GM19240 (cell line): ENCODE measurements around the gene EXD2.
"Not testable (repeated sequence)": the region's sequence is repeated elsewhere in the genome, so short reads cannot be mapped to it uniquely, and the experiment has no call there.

Experiments used
- DNase-seq: peaks from one replicate; pipeline ENCODE4 v3.0.0; 2011; ENCODE audit warnings: low spot score; ENCODE audit not compliant: insufficient read length

Gene EXD2

GRCh38 chr14:69277356-69277755, 86.1 kb downstream of the EXD2 start:
- DNase-seq: not testable (repeated sequence)

GRCh38 chr14:69280746-69281291, 89.5 kb downstream of the EXD2 start:
- no peak for DNase-seq

- no peak for DNase-seq
Measured at GRCh38 chr14:69281450-69282169, 90.3 kb downstream of the EXD2 start.

DNA sequence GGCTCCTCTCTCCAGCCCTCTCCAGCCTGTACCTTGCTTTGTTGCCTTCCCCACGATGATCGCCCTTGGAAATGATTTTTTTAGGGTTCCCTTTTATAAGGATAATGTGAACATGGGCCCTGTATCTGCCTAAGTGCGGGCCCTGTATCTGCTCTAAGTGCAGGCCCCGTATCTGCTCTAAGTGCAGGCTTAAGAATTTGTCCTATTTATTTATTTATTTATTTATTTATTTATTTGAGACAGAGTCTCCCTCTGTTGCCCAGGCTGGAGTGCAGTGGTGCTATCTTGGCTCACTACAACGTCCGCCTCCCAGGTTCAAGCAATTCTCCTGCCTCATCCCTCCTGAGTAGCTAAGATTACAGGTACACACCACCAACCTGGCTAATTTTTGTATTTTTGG, 91.2 kb downstream of the EXD2 start:
- DNase-seq: no peak

DNA sequence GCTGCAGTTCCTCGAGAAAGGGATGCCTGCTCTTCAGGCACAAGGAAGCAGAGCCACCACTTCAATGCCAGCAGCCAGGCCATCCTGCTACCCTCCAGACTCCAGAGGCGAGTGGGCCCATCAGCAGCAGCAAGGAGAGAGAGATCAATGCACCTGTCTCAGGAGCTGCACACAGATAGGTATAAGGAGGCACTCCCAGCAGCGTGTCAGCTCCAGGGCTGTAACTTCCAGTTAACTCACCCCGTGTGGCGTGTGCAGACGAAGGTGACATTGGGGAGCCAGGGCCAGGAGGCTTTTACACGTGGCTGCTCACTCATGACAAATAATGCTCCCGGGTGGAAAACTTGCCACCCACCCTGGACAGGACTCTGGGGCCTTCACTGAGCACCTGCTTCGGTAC, 92.9 kb downstream of the EXD2 start:
- DNase-seq: no peak

- no peak for DNase-seq
Measured at GRCh38 chr14:69285661-69286255, 94.5 kb downstream of the EXD2 start.

DNA sequence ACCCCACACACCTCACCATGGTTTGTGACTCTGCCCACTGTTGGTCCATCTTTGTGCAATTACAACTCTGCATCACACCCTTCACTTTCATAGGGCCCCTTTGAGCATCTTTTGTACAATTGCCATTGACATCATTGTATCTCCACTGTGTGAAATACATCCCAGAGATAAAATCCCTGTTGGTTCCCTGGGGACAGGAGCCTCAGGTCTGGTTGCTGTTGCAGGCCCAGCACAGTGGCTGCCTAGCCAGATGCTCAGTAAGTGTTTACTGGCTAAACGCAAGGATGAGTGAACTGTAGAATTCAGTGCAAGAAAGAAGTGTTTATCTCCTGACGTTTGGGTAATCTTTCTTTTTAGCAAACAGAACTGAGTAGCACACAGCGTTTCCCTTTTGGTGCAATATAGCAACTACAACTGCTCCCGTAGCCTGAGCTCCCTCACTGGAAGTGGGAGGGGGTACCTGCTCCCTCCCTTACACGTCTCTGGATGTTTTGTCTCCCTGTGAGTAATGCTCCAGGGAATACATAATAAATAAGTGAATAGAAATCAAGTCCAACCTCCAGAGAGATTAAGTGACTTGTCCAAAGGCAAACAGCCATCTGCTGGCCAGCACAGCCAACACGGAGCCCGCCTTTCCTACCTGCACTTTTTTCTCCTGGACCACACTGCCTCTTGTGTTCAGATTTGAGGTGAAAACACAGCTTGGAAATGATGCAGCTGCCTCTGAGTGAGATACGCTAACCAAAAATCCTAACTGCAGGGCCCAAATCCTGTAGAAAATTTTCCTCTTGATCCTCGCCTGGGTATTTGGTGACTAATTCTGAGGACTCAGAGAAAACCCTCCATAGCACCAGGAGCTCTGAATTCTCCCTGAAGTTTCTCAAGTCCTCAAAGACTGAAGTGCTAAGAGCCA, 96.1 kb downstream of the EXD2 start:
- no peak for DNase-seq

DNA sequence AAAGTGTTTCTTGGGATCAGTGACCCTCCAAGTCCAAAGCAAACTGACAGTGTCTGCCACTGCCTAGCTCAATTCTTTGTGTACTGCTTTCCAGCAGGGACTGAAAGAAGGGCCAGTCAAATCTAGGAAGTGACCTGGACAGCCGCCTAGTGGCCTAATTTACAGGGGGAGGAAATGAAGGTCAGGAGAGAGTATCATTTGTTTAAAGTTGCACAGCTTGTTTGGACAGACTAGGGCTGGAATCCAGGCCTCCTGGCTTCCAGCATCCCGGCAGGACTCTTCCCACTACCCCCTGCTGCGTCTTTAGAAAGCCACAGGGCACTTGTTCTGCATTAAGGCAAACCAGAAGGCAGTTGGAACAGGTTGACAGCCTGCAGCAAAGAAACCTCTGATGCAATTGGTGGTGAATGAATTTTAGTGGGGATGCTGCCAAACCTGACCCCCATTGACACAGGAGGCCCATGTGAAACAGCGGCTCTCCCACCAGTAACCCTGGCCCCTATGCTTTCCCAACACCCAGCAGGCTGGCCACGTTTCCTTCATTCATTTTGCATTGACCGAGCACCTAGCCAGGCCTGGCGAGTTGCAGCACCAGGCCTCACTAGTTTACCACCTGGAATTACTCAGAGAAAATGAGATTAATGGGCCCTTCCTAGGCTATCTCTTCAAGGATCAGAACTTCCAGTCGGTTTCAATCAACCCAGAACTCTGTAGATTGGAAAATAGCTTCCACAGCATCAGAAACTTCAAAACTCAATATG, 96.9 kb downstream of the EXD2 start:
- DNase-seq: no peak

- no peak for DNase-seq
Measured at GRCh38 chr14:69288956-69289705, 97.8 kb downstream of the EXD2 start.

DNA sequence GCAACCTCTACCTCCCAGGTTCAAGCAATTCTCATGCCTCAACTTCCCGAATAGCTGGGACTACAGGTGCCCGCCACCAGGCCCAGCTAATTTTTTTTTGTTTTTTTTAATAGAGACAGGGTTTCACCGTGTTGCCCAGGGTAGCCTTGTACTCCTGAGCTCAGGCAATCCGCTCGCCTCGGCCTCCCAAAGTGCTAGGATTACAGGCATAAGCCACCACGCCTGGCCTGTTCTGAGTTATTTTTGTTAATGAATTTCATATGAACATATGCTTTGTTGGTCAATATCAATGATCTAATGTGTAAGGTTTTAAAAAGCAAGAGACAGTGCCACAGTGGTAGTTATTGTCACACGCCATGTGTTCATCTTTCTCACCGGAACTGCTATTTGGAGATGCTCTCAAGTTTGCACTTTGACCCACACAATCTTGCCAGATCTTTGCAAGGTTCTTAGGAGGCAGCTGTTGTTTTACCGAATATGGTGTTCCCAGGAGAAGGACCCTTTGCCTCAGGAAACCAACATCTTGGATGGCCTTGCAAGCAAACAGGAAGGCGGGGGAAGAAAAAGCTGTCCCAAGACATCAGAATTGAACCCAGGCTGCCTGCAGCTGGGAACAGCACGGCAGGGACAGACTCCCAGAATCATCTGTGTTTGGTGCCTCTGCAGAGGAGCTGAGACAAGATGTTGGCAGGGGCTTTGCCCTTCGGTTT, 98.7 kb downstream of the EXD2 start:
- DNase-seq: no peak

GRCh38 chr14:69290881-69291280, 99.6 kb downstream of the EXD2 start:
- DNase-seq: not testable (repeated sequence)

GRCh38 chr14:69291396-69291795, 100.1 kb downstream of the EXD2 start:
- no peak for DNase-seq

GRCh38 chr14:69291891-69292561, 100.7 kb downstream of the EXD2 start:
- no peak for DNase-seq
